UCSD-AML1 (cell line): ENCODE data around the gene PRXL2B.
A peak's percentile ranks its signal among the peaks of the same experiment; 100 is the strongest.
"Not testable (repeated sequence)": the region's sequence is repeated elsewhere in the genome, so short reads cannot be mapped to it uniquely, and the experiment has no call there.

ENCODE experiments used
- DNase-seq: peaks from one replicate; lab custom pipeline; 2025; ENCODE audit not compliant: unreplicated experiment; lab: John Stamatoyannopoulos, UW

The PRXL2B gene

DNA sequence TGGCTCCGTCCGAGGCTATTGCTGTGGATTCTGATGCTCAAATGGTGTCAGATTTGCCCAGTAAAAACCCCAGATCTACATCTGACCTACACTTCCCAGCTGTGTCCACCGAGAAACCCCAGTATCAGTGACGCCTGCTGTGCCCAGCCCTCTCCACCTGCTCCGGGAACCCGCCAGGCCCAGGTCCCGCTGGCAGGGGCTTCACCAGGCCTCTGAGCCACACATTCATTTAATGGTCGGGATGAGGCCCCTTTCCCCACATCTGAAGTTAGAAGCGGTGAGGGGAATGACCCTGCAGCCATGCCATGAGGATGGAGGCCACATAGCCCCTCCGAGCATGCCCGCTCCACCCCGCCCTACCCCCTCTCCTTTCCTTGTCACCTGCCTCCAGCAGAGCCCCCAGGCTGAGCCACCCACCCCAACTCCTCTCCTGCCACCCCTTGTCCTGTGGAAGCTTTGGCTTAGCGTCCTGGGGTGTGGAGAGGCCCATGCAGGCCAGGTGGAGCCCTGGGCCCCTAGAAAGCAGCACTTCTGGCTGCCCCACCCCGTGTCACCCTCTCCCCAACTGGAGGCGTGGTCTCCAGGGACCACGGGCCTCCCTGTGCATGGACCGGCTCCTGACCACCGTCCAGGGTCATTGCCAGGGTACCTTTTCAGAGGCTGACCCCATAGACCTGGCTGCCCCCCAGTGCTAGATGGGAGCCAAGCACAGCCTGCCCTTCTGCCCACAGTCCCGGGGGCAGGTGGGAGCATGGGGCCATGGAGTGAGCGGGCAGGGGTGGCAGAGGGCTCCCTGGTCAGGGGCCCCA, 22.4 kb upstream of the PRXL2B start:
- DNase-seq, result no peak

DNA sequence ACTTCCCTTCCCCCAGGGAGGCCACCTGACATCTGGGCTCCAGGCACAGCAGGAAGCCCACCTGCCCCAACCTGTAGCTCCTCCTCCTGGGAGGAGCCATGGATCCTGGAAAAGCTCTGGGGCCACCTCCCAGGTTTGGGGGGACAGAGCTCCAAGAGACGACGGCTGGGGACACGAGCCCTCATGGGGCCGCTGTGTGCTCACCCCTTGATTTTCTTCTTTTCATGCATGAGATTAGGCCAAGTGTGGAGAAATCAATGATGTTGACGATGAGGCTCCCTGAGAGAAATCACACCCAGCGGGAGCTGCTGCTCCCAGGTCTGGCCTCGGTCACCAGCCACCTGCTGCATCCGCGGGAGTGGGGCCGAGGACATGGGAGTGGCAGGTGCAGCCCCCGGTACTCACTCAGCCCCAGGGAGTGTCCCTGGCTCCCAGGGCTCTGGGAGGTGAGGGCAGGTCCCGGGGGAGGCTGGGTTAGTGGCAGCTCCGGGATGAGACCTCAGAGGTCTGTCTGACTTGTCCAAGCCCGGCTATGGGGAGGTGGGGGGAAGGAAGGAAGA, 21.7 kb upstream of the PRXL2B start:
- no peak for DNase-seq

DNA sequence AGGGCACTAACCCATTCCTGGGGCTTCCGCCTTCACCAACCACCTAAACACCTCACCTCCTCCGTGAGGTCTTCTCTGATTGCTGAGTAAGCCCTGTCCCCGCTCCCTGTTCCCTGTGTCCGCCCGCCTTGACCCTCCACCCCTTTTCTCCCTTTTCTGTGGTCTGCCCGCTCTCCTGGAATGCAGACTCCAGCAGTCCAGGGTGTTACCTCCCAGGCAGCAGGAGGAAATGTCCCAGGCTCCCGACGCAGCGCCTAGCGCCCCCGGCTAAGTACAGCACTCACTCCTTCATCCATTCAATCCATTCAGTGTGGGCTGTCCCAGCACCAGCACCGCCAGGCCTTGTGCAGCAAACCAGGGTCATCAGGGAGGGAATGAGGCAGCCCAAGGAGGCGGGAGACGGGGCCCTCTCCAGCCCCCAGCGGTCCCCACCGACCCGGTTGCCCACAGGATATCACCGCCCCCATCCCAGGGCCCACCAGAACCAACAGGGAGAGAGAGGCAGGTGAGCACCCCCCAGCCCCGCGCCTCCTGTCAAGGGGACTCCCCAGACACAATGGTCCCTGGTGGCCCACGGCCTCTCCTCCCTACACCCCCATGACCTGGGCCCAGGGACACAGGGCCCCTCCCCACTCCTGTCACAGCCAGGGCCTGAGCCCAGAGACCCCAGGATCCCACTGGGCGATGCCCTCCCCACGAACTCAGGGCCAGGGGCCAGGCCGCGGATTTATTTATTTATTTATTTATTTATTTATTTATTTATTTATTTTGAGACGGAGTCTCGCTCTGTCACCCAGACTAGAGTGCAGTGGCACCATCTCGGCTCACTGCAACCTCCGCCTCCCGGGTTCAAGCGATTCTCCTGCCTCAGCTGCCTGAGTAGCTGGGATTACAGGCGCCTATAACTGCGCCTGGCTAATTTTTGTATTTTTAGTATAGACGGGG, 20.2 kb upstream of the PRXL2B start:
- no peak for DNase-seq

DNA sequence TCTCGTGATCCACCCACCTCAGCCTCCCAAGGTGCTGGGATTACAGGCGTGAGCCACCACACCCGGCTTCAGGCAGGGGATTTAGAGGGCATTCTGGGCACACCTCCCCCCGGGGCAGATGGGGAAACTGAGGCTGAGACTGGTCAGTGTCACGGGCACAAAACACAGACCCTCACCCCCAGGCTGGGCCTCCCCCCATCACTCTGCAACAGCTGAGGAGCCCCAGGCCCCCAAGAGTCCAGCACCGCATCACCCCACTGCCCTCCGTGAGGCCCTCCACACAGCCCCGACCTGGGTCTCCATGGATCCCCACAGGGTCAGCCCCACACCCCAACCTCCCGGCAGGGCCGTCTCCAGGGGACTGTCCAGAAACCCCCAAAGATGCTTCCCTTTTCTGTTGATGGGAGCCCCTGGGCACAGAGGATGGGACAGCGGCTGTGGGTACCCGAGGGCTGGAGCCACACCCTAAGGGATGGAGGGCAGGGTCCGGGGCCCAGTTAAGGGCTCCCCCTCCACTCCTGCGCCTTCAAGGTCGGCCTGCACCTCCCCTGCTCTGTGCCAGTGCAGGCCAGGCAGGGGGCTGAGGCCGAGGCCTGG, 19.4 kb upstream of the PRXL2B start:
- DNase-seq, result no peak

DNA sequence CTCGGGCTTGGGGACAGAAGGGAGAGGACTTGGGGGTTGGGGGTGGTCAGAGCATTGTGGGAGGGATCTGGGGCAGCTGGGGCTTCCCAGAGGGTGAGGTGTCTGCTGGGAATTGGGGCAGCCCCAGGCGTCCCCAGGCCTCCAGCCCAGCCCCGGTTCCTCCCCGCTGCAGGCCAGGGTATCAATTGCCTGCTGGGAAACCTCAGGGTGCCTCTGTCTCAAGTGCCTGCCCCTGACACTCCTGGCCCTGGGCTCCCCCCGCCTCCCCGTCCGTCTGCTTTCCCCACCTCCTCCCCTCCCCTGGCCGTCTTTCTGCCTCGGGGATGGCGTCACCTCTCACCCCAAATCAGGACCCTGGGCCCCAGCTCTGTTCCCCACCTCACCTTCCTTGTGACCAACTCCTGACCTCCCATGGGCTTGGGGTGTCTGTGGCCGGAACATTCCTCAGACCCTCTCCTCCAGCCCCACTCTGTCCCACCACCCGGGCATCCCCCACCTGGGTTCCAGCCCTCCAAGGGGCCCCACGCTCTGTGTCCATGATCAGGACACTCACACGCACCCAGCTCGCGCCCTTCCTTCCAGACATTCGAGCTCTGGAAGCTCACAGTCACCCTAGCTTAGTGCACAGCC, 18.3 kb upstream of the PRXL2B start:
- DNase-seq, result not testable (repeated sequence)

DNA sequence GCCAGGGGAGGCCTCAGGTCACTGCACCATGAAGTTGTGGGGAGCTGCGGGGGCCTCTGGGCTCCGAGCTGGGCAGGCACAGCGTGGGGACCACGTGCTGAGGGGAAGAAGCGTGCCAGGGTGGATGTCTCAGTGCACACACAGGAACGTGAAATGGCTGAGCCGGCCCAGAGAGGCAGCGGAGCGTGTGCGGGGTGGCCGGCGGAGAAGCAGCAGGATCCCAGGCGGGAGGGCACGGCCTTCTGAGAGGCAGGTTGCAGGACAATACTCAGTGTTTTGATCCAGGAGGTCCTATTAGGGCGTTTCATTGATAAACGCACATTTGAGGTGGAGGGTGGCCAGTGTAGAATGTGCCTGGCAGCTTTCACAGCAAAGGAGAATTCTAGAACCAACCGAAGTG, 17.5 kb upstream of the PRXL2B start:
- DNase-seq, result no peak

DNA sequence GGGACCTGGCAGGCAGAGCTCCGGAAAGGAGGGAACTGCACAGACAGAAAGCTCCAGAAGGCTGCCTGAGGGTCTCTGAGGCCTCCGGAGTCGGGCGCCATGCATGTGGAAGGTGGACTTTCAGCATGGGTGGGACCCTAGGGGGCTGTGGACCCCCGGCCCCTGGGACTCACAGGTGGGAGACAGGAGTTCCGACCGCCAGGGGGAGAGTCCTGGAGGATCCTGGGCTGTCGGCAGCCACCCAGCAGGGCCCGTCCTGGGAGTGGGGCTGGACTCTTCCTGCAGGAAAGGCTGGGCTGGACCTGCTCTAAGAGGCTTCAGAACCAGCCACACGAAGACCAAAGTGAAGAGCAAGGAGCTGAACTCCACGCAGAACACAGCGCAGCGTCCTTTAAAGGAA, 16.9 kb upstream of the PRXL2B start:
- not testable (repeated sequence) for DNase-seq

DNA sequence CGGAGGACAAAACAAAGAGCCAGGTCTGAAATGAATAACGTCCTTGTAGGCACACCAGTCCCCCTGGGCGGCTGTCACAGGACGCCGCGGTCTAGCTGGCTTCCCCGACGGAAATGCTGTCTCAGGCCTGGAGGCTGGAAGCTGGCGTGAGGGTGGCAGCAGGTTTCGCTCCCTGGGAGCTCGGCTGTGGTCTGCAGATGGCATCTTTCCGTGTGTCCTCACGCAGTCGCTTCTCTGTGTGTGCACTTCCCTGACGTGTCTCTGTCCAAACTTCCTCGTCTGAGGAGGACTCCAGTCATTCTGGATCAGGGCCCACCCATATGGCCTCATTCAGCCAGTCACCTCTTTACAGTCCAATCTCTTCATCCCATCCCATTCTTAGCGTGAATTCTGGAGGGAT, 16.2 kb upstream of the PRXL2B start:
- DNase-seq, result peak; percentile 74

DNA sequence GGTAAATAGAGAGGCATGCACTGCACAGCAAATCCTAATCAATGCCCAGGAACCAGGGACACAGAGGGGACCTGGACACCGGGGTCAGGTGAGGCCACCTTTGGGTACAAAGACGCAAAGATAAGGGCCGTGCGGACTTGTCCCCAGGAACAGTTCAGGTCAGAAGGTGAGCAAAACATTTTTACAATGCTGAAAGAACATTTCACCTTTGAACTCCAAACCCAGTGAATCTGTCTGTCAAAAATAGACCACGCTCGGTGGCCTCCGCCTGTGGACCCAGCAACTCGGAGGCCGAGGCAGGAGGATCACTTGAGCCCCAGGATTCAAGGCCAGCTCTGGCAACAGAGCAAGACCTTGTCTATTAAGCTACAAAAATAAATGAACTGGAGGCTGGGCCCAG, 15.2 kb upstream of the PRXL2B start:
- DNase-seq, result no peak

DNA sequence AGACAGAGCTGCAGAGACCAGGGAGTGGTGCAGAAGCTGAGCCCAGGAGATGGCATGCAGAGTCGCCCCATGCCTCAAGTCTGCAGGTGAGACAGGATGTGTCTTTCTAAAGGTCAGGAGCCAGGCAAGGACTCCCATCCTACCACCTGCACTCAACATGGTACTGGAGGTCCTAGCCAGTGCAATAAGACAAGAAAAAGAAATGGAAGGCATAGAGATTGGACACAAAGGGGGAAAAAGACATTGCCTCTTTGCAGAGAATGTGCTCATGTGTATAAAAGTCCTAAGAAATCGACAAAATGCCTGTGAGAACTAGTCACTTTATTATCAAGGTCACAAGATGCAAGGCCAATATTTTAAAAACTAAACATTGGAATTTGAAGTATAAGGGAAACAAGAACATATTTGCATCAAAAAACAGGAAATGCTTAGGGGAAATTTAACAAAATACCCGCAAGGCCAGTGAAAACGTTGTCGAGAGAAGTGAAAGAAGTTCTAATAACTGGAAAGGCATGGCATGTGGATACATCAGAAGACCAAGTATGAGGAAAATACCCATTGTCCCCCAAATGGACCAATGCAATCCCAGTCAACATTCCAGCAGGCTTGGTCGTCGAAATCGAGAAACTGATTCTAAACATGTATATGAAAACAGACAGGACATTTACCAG, 13.2 kb upstream of the PRXL2B start:
- DNase-seq, result no peak

DNA sequence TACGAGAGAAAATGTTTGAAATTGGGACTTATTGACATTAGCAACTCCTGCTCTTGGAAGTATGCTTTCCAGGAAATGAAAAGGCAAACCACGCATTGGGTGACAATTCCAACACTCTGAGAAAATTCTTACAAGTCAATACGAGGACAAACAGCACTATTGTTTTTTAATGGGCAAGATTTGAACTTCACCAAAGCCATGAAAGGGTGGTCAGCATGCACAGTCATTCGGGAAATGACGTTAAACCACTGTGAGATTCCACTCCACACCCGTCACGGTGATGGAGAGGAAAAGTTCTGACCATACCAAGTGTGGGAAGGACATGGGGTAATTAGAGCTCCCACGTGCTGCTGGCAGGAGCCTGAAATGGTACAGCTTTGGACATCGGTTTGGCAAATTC, 12.2 kb upstream of the PRXL2B start:
- DNase-seq, result peak; percentile 46

DNA sequence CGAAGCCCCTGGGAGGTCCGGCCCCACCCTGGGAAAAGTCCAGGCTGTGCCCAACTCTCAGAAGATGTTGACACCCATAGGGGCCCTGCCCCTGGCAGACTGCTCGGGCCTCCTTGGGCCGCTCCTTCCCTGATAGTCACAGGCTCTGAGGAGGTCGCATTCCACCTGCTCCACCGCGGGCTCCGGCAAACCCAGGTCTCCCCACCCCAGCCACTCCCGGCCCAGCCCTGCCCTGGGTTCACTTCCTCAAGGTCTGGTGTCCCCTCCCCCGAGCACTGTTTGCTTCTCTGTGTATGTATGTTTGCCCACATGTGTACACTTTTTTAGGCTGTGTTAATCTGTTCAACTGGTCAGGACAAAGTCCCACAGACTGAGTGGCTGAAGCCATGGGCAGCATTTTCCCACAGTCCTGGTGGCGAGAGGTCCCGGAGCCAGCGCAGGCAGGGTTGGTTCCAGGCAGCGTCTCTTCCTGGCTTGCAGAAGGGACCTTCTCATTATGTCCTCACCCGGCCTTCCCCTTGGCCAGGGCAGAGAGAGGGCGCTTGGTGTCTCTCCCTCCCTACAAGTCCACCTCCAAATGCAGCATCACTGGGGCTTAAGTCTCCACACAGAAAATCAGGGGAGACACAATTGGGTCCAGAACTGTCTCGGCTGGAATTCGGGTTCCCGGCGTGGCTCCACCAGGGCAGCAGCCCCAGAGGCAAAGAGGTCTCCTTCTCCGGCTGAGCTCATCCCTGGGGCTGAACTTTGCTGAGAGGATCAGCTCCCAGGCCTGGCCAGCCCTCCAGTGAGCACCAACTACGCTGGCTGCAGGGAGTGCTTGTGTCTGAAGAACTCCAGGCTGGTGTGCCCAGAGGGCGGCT, 10.5 kb upstream of the PRXL2B start:
- peak; percentile 41 for DNase-seq

DNA sequence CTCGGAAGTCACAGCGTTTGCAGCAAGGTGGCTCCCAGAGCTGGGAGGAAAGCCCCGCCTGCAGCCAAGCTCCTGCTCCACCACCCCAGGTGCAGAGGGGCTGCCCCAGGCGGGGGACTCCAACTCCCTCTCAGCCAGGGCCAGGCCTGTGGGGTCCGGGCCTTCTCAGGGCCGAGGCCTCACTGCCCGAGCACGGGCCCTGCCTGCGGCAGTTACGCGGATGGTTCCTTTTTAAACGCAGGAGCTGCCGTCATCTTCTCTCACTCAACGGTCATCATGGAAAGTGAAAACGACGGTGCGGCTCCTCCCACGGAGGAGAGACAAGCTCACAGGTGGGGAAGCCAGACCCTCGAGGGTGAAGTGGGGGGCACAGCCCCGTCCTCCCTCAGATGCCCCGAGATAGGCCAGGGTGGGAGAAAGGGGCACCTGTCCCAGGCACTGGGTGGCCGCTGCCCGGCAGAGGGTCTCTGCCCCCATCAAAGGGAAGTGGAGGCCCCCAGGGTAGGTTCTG, 9.0 kb upstream of the PRXL2B start:
- not testable (repeated sequence) for DNase-seq

DNA sequence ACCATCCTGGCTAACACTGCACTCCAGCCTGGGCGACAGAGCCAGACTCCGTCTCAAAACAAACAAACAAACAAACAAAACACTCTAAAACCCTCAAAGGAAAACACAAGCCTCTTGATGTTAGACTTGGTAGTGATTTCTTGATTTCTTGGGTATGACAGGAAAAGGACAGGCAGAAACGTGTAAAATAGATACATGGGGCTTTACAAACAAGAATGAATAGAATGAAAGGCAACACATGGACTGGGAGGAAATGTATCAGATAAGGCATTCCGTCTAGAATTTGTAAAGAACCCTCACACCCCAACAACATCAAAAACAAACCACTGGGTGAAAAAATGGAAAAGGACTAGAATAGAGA, 7.8 kb upstream of the PRXL2B start:
- DNase-seq, result no peak

DNA sequence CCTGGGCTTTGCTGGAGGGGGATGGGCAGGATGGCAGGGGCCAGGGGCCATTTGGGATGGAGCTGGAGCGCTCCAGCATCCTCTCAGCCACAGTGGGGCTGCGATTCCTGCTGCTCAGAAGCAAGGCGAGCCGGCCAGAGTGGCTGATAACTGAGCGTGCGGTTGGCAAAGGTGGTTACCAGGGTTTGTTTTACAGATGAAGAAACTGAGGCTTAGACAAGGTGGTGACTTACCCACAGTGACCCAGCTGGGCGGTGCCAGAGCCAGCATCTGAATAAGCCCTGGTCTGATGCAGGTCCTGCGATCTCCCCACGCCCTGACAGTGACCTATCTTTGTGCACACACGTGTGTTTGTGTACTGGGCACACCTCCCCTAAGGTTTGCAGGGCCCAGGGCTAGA, 5.9 kb upstream of the PRXL2B start:
- DNase-seq, result no peak

DNA sequence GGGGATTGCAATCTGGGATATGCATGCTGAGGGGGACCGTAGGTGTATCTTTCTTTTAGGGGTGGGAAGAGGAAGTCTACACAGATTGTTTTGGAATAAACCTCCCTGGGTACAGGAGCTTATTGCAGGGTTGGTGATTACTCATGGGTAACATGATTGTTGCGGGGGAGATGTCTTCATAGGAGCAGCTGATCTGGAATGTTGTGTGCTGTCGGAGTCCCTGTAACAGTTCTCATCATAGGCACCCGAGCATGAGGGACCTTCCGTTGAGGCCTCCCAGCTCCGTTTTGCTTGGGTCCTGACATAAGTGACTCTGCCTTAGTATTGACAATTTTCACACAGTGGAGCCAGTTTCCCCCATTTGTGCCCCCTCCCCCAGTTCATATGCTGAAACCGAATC, 4.2 kb upstream of the PRXL2B start:
- DNase-seq, result no peak

DNA sequence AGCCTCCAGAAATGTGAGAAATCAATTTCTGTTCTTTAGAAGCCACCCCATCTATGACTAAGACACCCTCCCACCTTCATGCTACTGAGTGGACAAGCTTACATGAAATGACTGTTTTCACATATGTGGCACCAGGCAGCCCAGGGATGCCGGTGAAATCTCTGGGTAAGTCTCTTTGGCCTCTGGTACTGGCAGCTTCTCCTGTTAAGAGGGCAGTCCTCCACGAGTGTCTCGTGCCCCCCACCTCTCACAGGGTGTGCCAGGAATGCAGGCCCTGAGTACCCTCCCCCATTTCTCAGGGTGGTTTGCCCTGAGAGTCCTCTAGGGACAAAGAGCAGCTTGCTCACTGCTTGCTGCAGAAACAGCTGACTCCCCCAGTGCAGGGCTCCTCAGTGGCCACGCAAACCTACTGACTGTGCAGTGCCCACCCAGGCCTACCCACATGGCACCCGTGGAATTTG, 3.2 kb upstream of the PRXL2B start:
- no peak for DNase-seq

DNA sequence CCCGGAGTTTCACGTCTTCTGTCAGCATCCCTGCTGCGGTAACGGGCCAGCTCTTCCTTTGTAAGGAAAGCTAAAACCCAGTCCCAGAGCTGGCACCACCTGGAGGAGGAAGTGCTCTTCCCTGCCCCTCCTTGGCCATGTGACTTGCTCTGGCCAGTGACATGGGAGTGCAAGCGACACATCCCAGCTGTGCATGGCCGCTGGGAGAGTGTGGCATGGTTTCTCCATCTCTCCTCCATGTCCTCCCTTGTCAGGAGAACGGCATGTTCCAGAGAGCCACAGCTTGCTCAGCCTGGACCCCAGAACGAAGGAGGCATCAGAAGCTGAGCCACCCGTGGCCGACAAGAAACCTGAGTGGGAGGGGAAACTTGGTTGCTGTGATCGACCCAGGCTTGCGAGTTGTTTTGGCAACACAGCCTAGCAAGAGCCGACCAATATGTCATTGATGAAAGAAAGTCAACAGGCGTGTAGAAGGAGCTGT, 2.7 kb upstream of the PRXL2B start:
- DNase-seq, result no peak

DNA sequence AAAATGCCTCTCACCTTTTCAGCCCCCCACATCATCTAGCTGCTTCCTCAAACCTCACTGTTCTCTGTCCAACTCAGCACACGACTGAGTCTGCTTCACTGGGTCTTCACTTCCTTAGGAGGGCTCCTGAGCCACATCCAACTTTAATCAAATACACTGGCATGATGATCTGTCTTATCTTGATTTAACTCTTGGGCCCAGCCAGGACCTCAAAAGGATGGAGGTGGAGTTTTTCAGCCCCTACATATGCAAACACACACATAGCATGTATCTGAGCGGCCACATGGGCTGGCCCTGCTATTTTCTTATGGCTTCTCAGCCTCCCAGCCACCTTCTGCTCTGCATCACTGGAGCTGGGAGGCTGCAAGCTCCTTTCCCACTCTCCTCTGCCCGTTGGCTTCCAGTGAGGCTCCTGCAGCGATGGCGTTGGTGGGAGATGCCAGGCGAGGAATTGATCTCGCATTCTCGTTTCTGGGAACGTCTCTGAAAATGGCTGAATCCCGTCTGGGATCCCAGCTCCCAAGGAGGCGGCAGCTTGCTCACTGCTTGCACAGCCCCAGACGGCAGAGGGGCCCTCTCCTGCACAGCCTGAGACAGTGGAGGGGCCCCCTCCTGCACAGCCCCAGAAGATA, 1.8 kb upstream of the PRXL2B start:
- no peak for DNase-seq
